ENCODE measurements around the gene CDH13. TPM values are rescaled to one million over a fixed set of nuclear protein-coding genes. Genes with fewer than 3 reads are reported as not detected.
A peak's percentile ranks its signal among the peaks of the same experiment; 100 is the strongest.

The CDH13 gene
- polyA plus RNA-seq, 1 donor: 57.0 TPM

- no peak for DNase-seq
Measured at GRCh38 chr16:82628711-82629110, 1.9 kb downstream of the CDH13 start.

- no peak for DNase-seq
Measured at GRCh38 chr16:82629441-82630027, 2.8 kb downstream of the CDH13 start.

GRCh38 chr16:82630219-82630618 lies 3.5 kb downstream of the CDH13 start:
- DNase-seq: no peak

- no peak for DNase-seq
Measured at GRCh38 chr16:82630688-82631087, 3.9 kb downstream of the CDH13 start.

- DNase-seq: no peak
Measured at GRCh38 chr16:82631701-82632685, 5.2 kb downstream of the CDH13 start.

- peak; percentile 32 for DNase-seq
Measured at GRCh38 chr16:82633964-82634600, 7.3 kb downstream of the CDH13 start.

GRCh38 chr16:82634955-82635610 lies 8.3 kb downstream of the CDH13 start:
- no peak for DNase-seq

- no peak for DNase-seq
Measured at GRCh38 chr16:82636485-82636884, 9.7 kb downstream of the CDH13 start.

GRCh38 chr16:82636958-82637357 lies 10.2 kb downstream of the CDH13 start:
- no peak for DNase-seq

- no peak for DNase-seq
Measured at GRCh38 chr16:82638095-82638798, 11.5 kb downstream of the CDH13 start.

GRCh38 chr16:82639263-82639662 lies 12.5 kb downstream of the CDH13 start:
- no peak for DNase-seq

- DNase-seq: peak; percentile 15
Measured at GRCh38 chr16:82639666-82640336, 13.0 kb downstream of the CDH13 start.

- no peak for DNase-seq
Measured at GRCh38 chr16:82641336-82641984, 14.7 kb downstream of the CDH13 start.

- DNase-seq: no peak
Measured at GRCh38 chr16:82643136-82643535, 16.4 kb downstream of the CDH13 start.

- DNase-seq: no peak
Measured at GRCh38 chr16:82643936-82644630, 17.3 kb downstream of the CDH13 start.

GRCh38 chr16:82646504-82646903 lies 19.7 kb downstream of the CDH13 start:
- DNase-seq: no peak

GRCh38 chr16:82649766-82650165 lies 23.0 kb downstream of the CDH13 start:
- no peak for DNase-seq

- DNase-seq: no peak
Measured at GRCh38 chr16:82650804-82651203, 24.0 kb downstream of the CDH13 start.

GRCh38 chr16:82651921-82652601 lies 25.3 kb downstream of the CDH13 start:
- DNase-seq: no peak

- no peak for DNase-seq
Measured at GRCh38 chr16:82652826-82653225, 26.1 kb downstream of the CDH13 start.

Measured in hindlimb muscle (tissue), 1 donor.